Loucy (cell line): ENCODE measurements around the gene TBX15.

ENCODE experiments used
- CTCF ChIP-seq: fragments of 200-600 bp; sonication (generic); conservative IDR thresholded peaks from 2 replicates; pipeline ENCODE4 v1.5.1; 2014; ENCODE audit warnings: mild to moderate bottlenecking, antibody characterized with exemption, low read length
- EZH2phosphoT487 ChIP-seq: fragments of 200-600 bp; IDR thresholded peaks from 2 replicates; pipeline ENCODE4 v1.6.1; 2018; ENCODE audit warnings: antibody characterized with exemption, mild to moderate bottlenecking, moderate library complexity, borderline replicate concordance

DNA sequence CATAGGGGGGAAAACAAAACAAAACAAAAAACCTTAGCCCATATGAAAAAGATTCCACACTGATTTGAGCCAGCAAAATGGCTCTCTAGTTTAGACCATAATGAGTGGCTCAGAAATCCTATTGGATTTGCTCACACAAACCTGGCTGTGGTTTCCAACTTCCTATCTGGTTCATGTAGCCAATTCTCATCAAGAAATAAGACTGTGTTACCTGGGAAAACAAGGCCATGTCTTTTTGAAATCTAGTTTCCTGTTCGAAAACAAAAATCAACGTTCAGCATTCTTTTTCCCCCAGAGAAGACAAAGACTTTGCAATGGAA, 69.2 kb downstream of the TBX15 start:
- TF ChIP-seq CTCF, result no peak
- no peak for TF ChIP-seq EZH2phosphoT487
